SK-N-SH (cell line): Measurements from ENCODE around the gene ARHGAP45. TPM values are rescaled to one million over a fixed set of nuclear protein-coding genes. Genes with fewer than 3 reads are reported as not detected.

Experiments used
- CTCF ChIA-PET: fragments of 300-600, 350-600 bp; formaldehyde crosslinking; extraction: SDS; loops from one replicate; lab custom pipeline; 2021; lab: Yijun Ruan, JAX
- POLR2A ChIA-PET: fragments of 350-600 bp; sonication (Branson Sonifier 250); formaldehyde crosslinking; extraction: SDS; loops from one replicate; lab custom pipeline; 2020; ENCODE audit warnings: antibody characterized with exemption, inconsistent platforms; lab: Yijun Ruan, JAX
- DNase-seq: peaks from one replicate; pipeline ENCODE4 v3.0.0; 2012
- H2AFZ ChIP-seq: fragments of 200-600 bp; sonication (generic); 2 replicates; pipeline ENCODE4 v1.8.1; 2016; ENCODE audit warnings: antibody characterized with exemption, mild to moderate bottlenecking, low read depth
- H3F3A ChIP-seq: fragments of 200-600 bp; sonication (generic); replicated peaks from 2 replicates; pipeline ENCODE3; 2016; ENCODE audit warnings: antibody characterized with exemption, mild to moderate bottlenecking; ENCODE audit not compliant: insufficient read depth
- H3K27ac ChIP-seq, 2 experiments: fragments of 200-500 bp in 1 of 2; fragments of 200-600 bp in 1 of 2; sonication (Bioruptor generic) in 1 of 2; sonication (generic), shearing (Covaris generic) in 1 of 2; 2 replicates each; pipeline versions ENCODE4 v1.5.1 to v1.6.1; 2014 to 2016; ENCODE audit warnings: low read depth in 2 of 2, inconsistent platforms in 1 of 2, low read length in 1 of 2, mild to moderate bottlenecking in 1 of 2, mixed read lengths in 1 of 2
- H3K27me3 ChIP-seq: fragments of 200-600 bp; sonication (generic), shearing (Covaris generic); 2 replicates; pipeline ENCODE4 v1.6.1; 2016; ENCODE audit warnings: mixed run types; ENCODE audit not compliant: insufficient read depth
- H3K36me3 ChIP-seq, 2 experiments: fragments of 200-500 bp in 1 of 2; fragments of 200-600 bp in 1 of 2; sonication (Bioruptor generic) in 1 of 2; sonication (generic) in 1 of 2; replicated peaks in 1 of 2; 2 replicates each; pipeline versions ENCODE3 to v1.5.1; 2014 to 2016; ENCODE audit warnings: low read length in 1 of 2, mild to moderate bottlenecking in 1 of 2; ENCODE audit not compliant: insufficient read depth in 2 of 2, control insufficient read depth in 1 of 2
- H3K4me1 ChIP-seq, 2 experiments: fragments of 200-500 bp in 1 of 2; fragments of 200-600 bp in 1 of 2; sonication (Bioruptor generic) in 1 of 2; sonication (generic), shearing (Covaris generic) in 1 of 2; 2 replicates each; pipeline versions ENCODE4 v1.5.1 to v1.6.1; 2014 to 2016; ENCODE audit warnings: low read depth in 1 of 2, low read length in 1 of 2, mixed run types in 1 of 2; ENCODE audit not compliant: insufficient read depth in 2 of 2, control insufficient read depth in 1 of 2
- H3K4me2 ChIP-seq: fragments of 200-600 bp; sonication (generic), shearing (Covaris generic); 2 replicates; pipeline ENCODE4 v1.6.1; 2017; ENCODE audit warnings: mixed run types
- H3K4me3 ChIP-seq, 2 experiments: fragments of 200-500 bp in 1 of 2; fragments of 200-600 bp in 1 of 2; sonication (Bioruptor generic) in 1 of 2; sonication (generic), shearing (Covaris generic) in 1 of 2; 2 replicates each; pipeline versions ENCODE4 v1.5.1 to v1.8.1; 2014 to 2016; ENCODE audit warnings: low read depth in 2 of 2, inconsistent platforms in 1 of 2, low read length in 1 of 2, mild to moderate bottlenecking in 1 of 2, mixed read lengths in 1 of 2, moderate library complexity in 1 of 2
- H3K79me2 ChIP-seq: fragments of 200-600 bp; sonication (generic); 2 replicates; pipeline ENCODE4 v1.8.1; 2017; ENCODE audit warnings: mild to moderate bottlenecking; ENCODE audit not compliant: insufficient read depth
- H3K9ac ChIP-seq: fragments of 200-600 bp; sonication (generic); 2 replicates; pipeline ENCODE4 v1.6.1; 2017; ENCODE audit warnings: mixed run types
- H3K9me2 ChIP-seq: fragments of 200-600 bp; sonication (generic); 2 replicates; pipeline ENCODE4 v1.6.1; 2017; ENCODE audit warnings: mixed run types
- H3K9me3 ChIP-seq: fragments of 200-600 bp; sonication (generic); 2 replicates; pipeline ENCODE4 v1.6.1; 2017; ENCODE audit warnings: mixed run types, mild to moderate bottlenecking, moderate library complexity
- H4K20me1 ChIP-seq: fragments of 200-600 bp; sonication (generic); 2 replicates; pipeline ENCODE4 v1.6.1; 2017; ENCODE audit warnings: mild to moderate bottlenecking, mixed run types; ENCODE audit not compliant: insufficient read depth
- FOXM1 ChIP-seq: IDR thresholded peaks from 2 replicates; pipeline ENCODE4 v1.4.0; 2012; ENCODE audit warnings: low read depth, mild to moderate bottlenecking
- WGBS: methylation state at CpG from one replicate; pipeline ENCODE4 v1.1.6; 2017; ENCODE audit warnings: low lambda C conversion rate; 5-methylcytosine and 5-hydroxymethylcytosine counted together
- polyA plus RNA-seq, 3 experiments: library from polyadenylated mRNA; depleted of rRNA; stranded (reverse); fragments of >200 nt; gene quantifications; 2 replicates each; pipeline ENCODE4 v1.2.3, GENCODE V29; 2012
- TF ChIP-seq, protein P1 (sequence below): fragments of 200-600 bp; sonication (generic); IDR thresholded peaks from 2 replicates; pipeline ENCODE4 v1.6.1; 2017; ENCODE audit warnings: antibody characterized with exemption, mild to moderate bottlenecking, moderate library complexity
- TF ChIP-seq, protein P2 (sequence below): fragments of 150-350 bp; IDR thresholded peaks from 2 replicates; pipeline ENCODE4 v1.6.1; 2016; ENCODE audit warnings: mild to moderate bottlenecking, low read depth, low read length
- TF ChIP-seq, protein P3 (sequence below): IDR thresholded peaks from 2 replicates; pipeline ENCODE4 v1.4.0; 2012; ENCODE audit warnings: low read depth, borderline replicate concordance
- TF ChIP-seq, protein P4 (sequence below): IDR thresholded peaks from 2 replicates; pipeline ENCODE4 v1.4.0; 2012; ENCODE audit warnings: low read depth
- TF ChIP-seq, protein P5 (sequence below): IDR thresholded peaks from 2 replicates; pipeline ENCODE4 v1.4.0; 2012; ENCODE audit warnings: low read depth, borderline replicate concordance
- TF ChIP-seq, protein P6 (sequence below): IDR thresholded peaks from 2 replicates; pipeline ENCODE4; 2012

ARHGAP45 gene
- polyA plus RNA-seq, 1 of the 3 experiments (the other 2 are of a cell fraction) = 4.2 TPM

DNA sequence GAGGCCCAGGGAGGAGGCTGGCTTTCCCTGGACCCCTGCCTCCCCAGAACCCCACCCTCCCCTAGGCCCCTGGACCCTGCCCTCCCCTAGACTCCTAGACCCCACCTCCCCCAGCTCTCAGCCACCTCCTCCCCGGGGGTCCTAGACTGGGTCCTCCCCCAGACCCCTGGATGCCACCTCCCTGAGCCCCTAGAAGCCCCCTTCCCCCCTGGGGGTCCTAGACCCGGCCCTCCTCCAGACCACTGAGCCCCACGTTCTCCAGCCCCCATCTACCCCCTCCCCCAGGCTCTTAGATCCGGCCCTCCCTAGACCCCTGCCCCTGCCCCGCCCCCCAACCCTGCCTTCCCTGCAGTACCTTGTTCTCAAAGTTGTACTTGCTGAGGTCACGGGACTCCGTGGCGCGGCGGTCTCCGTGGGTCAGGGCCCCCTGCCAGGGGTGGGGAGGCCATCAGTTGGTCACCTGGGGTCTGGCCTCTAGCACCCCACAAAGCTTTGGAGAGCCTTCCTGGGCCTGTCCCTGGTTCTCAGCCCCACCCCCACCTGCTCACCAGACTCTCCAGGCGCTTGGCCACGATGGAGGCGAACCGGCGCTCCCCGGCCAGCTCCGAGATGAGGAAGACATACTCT lies 44.8 kb downstream of the ARHGAP45 start:
- H3K9me3 ChIP-seq = no peaks in the 10 kb centered on the region
- peaks cover 5 to 7% of the 10 kb centered on the region in 2 experiments; a peak in 2 of 4 replicates for H3K4me1 ChIP-seq
- peaks cover 14% of the 10 kb centered on the region for H3F3A ChIP-seq
- peaks cover 0 to 32% of the 10 kb centered on the region in 2 experiments for H3K36me3 ChIP-seq
- H3K4me3 ChIP-seq = no peak overlapping the region
- ChIA-PET CTCF (interaction anchor here (1.0 to 3.8 kb wide), 16 partner anchors 9 to 188 kb away, joined by 4 to 63 read pairs (median 10); partner anchors contain the start of genes GPX4, POLR2E and SBNO2), POLR2A (no interaction called here)
- no peaks in the 10 kb centered on the region for H3K79me2 ChIP-seq
- TF ChIP-seq FOXM1 = no peak
- TF ChIP-seq, protein P1, sequence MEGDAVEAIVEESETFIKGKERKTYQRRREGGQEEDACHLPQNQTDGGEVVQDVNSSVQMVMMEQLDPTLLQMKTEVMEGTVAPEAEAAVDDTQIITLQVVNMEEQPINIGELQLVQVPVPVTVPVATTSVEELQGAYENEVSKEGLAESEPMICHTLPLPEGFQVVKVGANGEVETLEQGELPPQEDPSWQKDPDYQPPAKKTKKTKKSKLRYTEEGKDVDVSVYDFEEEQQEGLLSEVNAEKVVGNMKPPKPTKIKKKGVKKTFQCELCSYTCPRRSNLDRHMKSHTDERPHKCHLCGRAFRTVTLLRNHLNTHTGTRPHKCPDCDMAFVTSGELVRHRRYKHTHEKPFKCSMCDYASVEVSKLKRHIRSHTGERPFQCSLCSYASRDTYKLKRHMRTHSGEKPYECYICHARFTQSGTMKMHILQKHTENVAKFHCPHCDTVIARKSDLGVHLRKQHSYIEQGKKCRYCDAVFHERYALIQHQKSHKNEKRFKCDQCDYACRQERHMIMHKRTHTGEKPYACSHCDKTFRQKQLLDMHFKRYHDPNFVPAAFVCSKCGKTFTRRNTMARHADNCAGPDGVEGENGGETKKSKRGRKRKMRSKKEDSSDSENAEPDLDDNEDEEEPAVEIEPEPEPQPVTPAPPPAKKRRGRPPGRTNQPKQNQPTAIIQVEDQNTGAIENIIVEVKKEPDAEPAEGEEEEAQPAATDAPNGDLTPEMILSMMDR = no peak
- H4K20me1 ChIP-seq = peaks cover 7% of the 10 kb centered on the region; the same call in 1 of the 2 replicates
- 93% methylated on average over 16 of the region's 18 CpGs for WGBS
- no peak overlapping the region for H3K9ac ChIP-seq
- no peak overlapping the region for H2AFZ ChIP-seq
- no peaks in the 10 kb centered on the region for H3K9me2 ChIP-seq
- no peaks in the 10 kb centered on the region for H3K27me3 ChIP-seq
- H3K27ac ChIP-seq = no peak overlapping the region
- no peak overlapping the region for H3K4me2 ChIP-seq
- no peak for DNase-seq

DNA sequence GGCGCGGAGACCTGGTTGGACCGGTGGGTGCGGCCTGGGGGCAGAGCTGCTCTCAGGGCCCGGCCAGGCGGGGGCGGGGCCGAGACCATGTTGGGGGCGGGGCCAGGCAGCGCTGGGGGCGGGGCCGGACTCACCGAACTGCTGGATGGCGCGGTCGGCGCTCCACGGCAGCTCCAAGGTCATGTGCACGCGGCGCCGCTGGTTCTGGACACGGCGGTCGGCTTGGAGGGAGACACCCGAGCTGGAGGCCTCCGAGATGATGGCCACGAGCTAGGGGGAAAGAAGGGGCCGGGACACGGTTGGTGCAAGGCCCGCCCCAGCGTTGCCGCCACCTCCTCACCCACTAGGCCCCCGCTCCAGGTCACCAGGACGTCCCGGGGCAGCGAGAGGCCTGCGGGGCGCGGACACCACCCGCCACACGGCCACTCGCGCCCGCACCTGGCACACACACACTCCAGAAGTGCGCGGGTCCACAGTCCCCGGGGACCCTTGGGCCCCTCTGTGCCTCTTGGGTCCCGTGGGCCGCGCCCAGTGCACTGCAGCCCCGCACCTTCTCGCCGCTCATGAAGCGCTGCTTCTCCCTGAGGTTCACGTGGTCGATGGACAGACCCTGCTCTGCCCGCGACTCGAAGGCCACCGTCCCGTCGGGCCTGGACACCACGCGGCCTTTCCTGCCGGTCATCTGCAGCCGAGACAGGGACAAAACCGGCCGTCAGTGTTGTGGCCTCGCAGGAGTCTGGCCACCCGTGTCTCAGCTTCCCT lies 45.5 kb downstream of the ARHGAP45 start:
- TF ChIP-seq, protein P2, sequence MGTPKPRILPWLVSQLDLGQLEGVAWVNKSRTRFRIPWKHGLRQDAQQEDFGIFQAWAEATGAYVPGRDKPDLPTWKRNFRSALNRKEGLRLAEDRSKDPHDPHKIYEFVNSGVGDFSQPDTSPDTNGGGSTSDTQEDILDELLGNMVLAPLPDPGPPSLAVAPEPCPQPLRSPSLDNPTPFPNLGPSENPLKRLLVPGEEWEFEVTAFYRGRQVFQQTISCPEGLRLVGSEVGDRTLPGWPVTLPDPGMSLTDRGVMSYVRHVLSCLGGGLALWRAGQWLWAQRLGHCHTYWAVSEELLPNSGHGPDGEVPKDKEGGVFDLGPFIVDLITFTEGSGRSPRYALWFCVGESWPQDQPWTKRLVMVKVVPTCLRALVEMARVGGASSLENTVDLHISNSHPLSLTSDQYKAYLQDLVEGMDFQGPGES = no peak
- TF ChIP-seq, protein P3, sequence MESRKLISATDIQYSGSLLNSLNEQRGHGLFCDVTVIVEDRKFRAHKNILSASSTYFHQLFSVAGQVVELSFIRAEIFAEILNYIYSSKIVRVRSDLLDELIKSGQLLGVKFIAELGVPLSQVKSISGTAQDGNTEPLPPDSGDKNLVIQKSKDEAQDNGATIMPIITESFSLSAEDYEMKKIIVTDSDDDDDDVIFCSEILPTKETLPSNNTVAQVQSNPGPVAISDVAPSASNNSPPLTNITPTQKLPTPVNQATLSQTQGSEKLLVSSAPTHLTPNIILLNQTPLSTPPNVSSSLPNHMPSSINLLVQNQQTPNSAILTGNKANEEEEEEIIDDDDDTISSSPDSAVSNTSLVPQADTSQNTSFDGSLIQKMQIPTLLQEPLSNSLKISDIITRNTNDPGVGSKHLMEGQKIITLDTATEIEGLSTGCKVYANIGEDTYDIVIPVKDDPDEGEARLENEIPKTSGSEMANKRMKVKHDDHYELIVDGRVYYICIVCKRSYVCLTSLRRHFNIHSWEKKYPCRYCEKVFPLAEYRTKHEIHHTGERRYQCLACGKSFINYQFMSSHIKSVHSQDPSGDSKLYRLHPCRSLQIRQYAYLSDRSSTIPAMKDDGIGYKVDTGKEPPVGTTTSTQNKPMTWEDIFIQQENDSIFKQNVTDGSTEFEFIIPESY = no peak
- TF ChIP-seq, protein P4, sequence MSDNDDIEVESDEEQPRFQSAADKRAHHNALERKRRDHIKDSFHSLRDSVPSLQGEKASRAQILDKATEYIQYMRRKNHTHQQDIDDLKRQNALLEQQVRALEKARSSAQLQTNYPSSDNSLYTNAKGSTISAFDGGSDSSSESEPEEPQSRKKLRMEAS = no peak
- TF ChIP-seq, protein P5, sequence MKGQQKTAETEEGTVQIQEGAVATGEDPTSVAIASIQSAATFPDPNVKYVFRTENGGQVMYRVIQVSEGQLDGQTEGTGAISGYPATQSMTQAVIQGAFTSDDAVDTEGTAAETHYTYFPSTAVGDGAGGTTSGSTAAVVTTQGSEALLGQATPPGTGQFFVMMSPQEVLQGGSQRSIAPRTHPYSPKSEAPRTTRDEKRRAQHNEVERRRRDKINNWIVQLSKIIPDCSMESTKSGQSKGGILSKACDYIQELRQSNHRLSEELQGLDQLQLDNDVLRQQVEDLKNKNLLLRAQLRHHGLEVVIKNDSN = no peak
- TF ChIP-seq, protein P6, sequence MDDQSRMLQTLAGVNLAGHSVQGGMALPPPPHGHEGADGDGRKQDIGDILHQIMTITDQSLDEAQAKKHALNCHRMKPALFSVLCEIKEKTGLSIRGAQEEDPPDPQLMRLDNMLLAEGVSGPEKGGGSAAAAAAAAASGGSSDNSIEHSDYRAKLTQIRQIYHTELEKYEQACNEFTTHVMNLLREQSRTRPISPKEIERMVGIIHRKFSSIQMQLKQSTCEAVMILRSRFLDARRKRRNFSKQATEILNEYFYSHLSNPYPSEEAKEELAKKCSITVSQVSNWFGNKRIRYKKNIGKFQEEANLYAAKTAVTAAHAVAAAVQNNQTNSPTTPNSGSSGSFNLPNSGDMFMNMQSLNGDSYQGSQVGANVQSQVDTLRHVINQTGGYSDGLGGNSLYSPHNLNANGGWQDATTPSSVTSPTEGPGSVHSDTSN = no peak
- Histone ChIP-seq H3K4me2 (no peak overlapping the region), H3K9ac (no peak overlapping the region), H3K36me3 (peaks cover 0 to 33% of the 10 kb centered on the region in 2 experiments), H3K27me3 (no peaks in the 10 kb centered on the region), H3K79me2 (no peaks in the 10 kb centered on the region), H4K20me1 (peaks cover 2% of the 10 kb centered on the region; the same call in 1 of the 2 replicates), H3K9me3 (no peaks in the 10 kb centered on the region), H3K4me1 (peaks cover 5 to 7% of the 10 kb centered on the region in 2 experiments; a peak in 2 of 4 replicates), H3K9me2 (no peaks in the 10 kb centered on the region), H2AFZ (no peak overlapping the region), H3F3A (peaks cover 8% of the 10 kb centered on the region), H3K27ac (peak overlapping the region in 1 of 2 experiments; percentile 47; a peak in 1 of 4 replicates), H3K4me3 (no peak overlapping the region)
- ChIA-PET CTCF (interaction anchor here (0.6 to 3.8 kb wide), 41 partner anchors 9 to 237 kb away, joined by 3 to 63 read pairs (median 8); partner anchors contain the start of genes ARHGAP45, ATP5F1D, GPX4 and POLR2E), POLR2A (interaction anchor here (0.9 to 2.0 kb wide), 3 partner anchors 9 to 157 kb away, joined by 3 to 15 read pairs (median 3); partner anchors contain the start of genes CIRBP and GPX4)
- DNase-seq = peak; percentile 79
- WGBS = 94% methylated on average over 16 of the region's 71 CpGs
